MM.1S (cell line): ENCODE measurements around the gene MRO.

ENCODE experiments used
- DNase-seq: peaks from one replicate; pipeline ENCODE4 v3.0.0-alpha.2; 2015
- H2AFZ ChIP-seq: fragments of 300-600 bp; sonication (generic); 2 replicates; pipeline ENCODE4 v1.6.0; 2016; ENCODE audit warnings: antibody characterized with exemption, low read length
- H3F3A ChIP-seq: fragments of 300-600 bp; sonication (generic); 2 replicates; pipeline ENCODE4 v1.6.1; 2016; ENCODE audit warnings: mild to moderate bottlenecking, antibody characterized with exemption, low read length, moderate library complexity, mixed read lengths; ENCODE audit not compliant: insufficient read depth
- H3K27ac ChIP-seq: fragments of 300-600 bp; sonication (generic); 2 replicates; pipeline ENCODE4 v1.5.1; 2016; ENCODE audit warnings: mild to moderate bottlenecking, low read length
- H3K27me3 ChIP-seq: fragments of 300-600 bp; sonication (generic); replicated peaks from 2 replicates; pipeline ENCODE4 v1.6.0; 2016; ENCODE audit warnings: low read length; ENCODE audit not compliant: insufficient read depth
- H3K36me3 ChIP-seq: fragments of 300-600 bp; sonication (generic); replicated peaks from 2 replicates; pipeline ENCODE4 v1.6.1; 2016; ENCODE audit warnings: mild to moderate bottlenecking, low read length, mixed read lengths; ENCODE audit not compliant: insufficient read depth
- H3K4me1 ChIP-seq: fragments of 300-600 bp; sonication (generic); 2 replicates; pipeline ENCODE4 v1.6.1; 2016; ENCODE audit warnings: low read length, mixed read lengths
- H3K4me2 ChIP-seq: fragments of 300-600 bp; sonication (generic); 2 replicates; pipeline ENCODE4 v1.6.0; 2016; ENCODE audit warnings: low read depth, low read length
- H3K4me3 ChIP-seq: fragments of 300-600 bp; sonication (generic); 2 replicates; pipeline ENCODE4 v1.5.1; 2016; ENCODE audit warnings: low read length, mixed read lengths
- H3K79me2 ChIP-seq: fragments of 300-600 bp; sonication (generic); 2 replicates; pipeline ENCODE4 v1.6.1; 2016; ENCODE audit warnings: mixed run types, low read length, mixed read lengths
- H3K9ac ChIP-seq: fragments of 300-600 bp; sonication (generic); 2 replicates; pipeline ENCODE4 v1.6.1; 2016; ENCODE audit warnings: low read length, mixed read lengths
- H3K9me2 ChIP-seq: fragments of 300-600 bp; sonication (generic); replicated peaks from 2 replicates; pipeline ENCODE4 v1.6.1; 2016; ENCODE audit warnings: mild to moderate bottlenecking, low read length, mixed read lengths; ENCODE audit not compliant: insufficient read depth
- H3K9me3 ChIP-seq: fragments of 300-600 bp; sonication (generic); replicated peaks from 2 replicates; pipeline ENCODE4 v1.6.1; 2016; ENCODE audit warnings: mild to moderate bottlenecking, low read length, mixed read lengths; ENCODE audit not compliant: insufficient read depth
- H4K20me1 ChIP-seq: fragments of 300-600 bp; sonication (generic); 2 replicates; pipeline ENCODE4 v1.6.1; 2016; ENCODE audit warnings: mild to moderate bottlenecking, low read length, moderate library complexity, mixed read lengths; ENCODE audit not compliant: insufficient read depth
- CTCF ChIP-seq: fragments of 300-600 bp; sonication (generic); IDR thresholded peaks from 2 replicates; pipeline ENCODE4 v1.5.1; 2016; ENCODE audit warnings: antibody characterized with exemption, low read length, mixed read lengths
- EZH2 ChIP-seq: fragments of 300-600 bp; sonication (generic); optimal IDR thresholded peaks from 2 replicates; pipeline ENCODE3; 2017; ENCODE audit warnings: low read depth, mild to moderate bottlenecking, antibody characterized with exemption, low read length, mixed read lengths
- EZH2phosphoT487 ChIP-seq: fragments of 300-600 bp; sonication (generic); IDR thresholded peaks from 2 replicates; pipeline ENCODE4 v1.6.1; 2018; ENCODE audit warnings: antibody characterized with exemption, low read length

MRO gene

GRCh38 chr18:50812834-50813233, 7.0 kb downstream of the MRO start:
- TF ChIP-seq EZH2phosphoT487 = no peak
- no peak for TF ChIP-seq CTCF
- no peak for TF ChIP-seq EZH2
- no peak overlapping the region for H3K4me2 ChIP-seq
- no peak overlapping the region for H3K27ac ChIP-seq
- H3K9me3 ChIP-seq = no peaks in the 10 kb centered on the region
- no peaks in the 10 kb centered on the region for H3F3A ChIP-seq
- no peak overlapping the region for H2AFZ ChIP-seq
- H3K9ac ChIP-seq = no peak overlapping the region
- no peaks in the 10 kb centered on the region for H3K9me2 ChIP-seq
- H3K4me1 ChIP-seq = no peaks in the 10 kb centered on the region
- H4K20me1 ChIP-seq = no peaks in the 10 kb centered on the region
- H3K36me3 ChIP-seq = no peaks in the 10 kb centered on the region
- no peak for DNase-seq
- H3K27me3 ChIP-seq = no peaks in the 10 kb centered on the region
- H3K79me2 ChIP-seq = no peaks in the 10 kb centered on the region
- no peak overlapping the region for H3K4me3 ChIP-seq

GRCh38 chr18:50807176-50807575, 12.6 kb downstream of the MRO start:
- H3K4me2 ChIP-seq = no peak overlapping the region

GRCh38 chr18:50806208-50806616, 13.6 kb downstream of the MRO start:
- H3K27ac ChIP-seq = no peak overlapping the region

More at GRCh38 chr18:50807176-50807575, 12.6 kb downstream of the MRO start:
- H3K4me3 ChIP-seq = no peak overlapping the region
- no peaks in the 10 kb centered on the region for H3F3A ChIP-seq
- H3K36me3 ChIP-seq = no peaks in the 10 kb centered on the region
- H4K20me1 ChIP-seq = no peaks in the 10 kb centered on the region
- H3K79me2 ChIP-seq = no peaks in the 10 kb centered on the region
- no peaks in the 10 kb centered on the region for H3K27me3 ChIP-seq
- no peak overlapping the region for H3K27ac ChIP-seq
- no peaks in the 10 kb centered on the region for H3K9me3 ChIP-seq
- no peak overlapping the region for H2AFZ ChIP-seq
- no peaks in the 10 kb centered on the region for H3K4me1 ChIP-seq
- no peak overlapping the region for H3K9ac ChIP-seq
- no peaks in the 10 kb centered on the region for H3K9me2 ChIP-seq
- no peak for DNase-seq
- TF ChIP-seq CTCF = no peak

More at GRCh38 chr18:50806208-50806616, 13.6 kb downstream of the MRO start:
- TF ChIP-seq EZH2 (no peak), CTCF (no peak), EZH2phosphoT487 (no peak)
- Histone ChIP-seq H3K4me1 (no peaks in the 10 kb centered on the region), H2AFZ (no peak overlapping the region), H4K20me1 (no peaks in the 10 kb centered on the region), H3K4me3 (no peak overlapping the region), H3K4me2 (no peak overlapping the region), H3K9me3 (no peaks in the 10 kb centered on the region), H3K9ac (no peak overlapping the region), H3K9me2 (no peaks in the 10 kb centered on the region), H3K79me2 (no peaks in the 10 kb centered on the region), H3K27me3 (no peaks in the 10 kb centered on the region), H3K36me3 (no peaks in the 10 kb centered on the region), H3F3A (no peaks in the 10 kb centered on the region)
- DNase-seq = no peak
